Measurements from ENCODE around the gene ITPR3. TPM values are rescaled to one million over a fixed set of nuclear protein-coding genes. Genes with fewer than 3 reads are reported as not detected.

Gene ITPR3
- total RNA-seq, 1 experiment from 2014 or later = 103 TPM

- ATAC-seq = peak; percentile 76
- Histone ChIP-seq H3K4me3 (replicated peaks in 1 of 2; ENCODE audit: low read depth in 1 of 2, low read length in 2 of 2) (no peak overlapping the region), H3K4me2 (ENCODE audit: low read length) (peak overlapping the region; percentile 54), H2AFZ (ENCODE audit: low read depth, low read length, poor library complexity, severe bottlenecking) (peak overlapping the region; percentile 6), H3K9me3 (ENCODE audit: control insufficient read depth in 1 of 2, insufficient read depth in 1 of 2, low read depth in 1 of 2, low read length in 2 of 2) (no peaks in the 10 kb centered on the region), H3K79me2 (ENCODE audit: insufficient read depth, low read length) (no peaks in the 10 kb centered on the region), H3K4me1 (ENCODE audit: control insufficient read depth in 1 of 2, insufficient read depth in 2 of 2, low read length in 2 of 2) (peaks cover 21 to 31% of the 10 kb centered on the region in 2 experiments), H3K36me3 (ENCODE audit: control insufficient read depth in 1 of 2, insufficient read depth in 2 of 2, low read length in 2 of 2) (no peaks in the 10 kb centered on the region), H3K27me3 (ENCODE audit: insufficient read depth, low read length) (0 out of 2 replicates have a peak, but pooled peaks cover 1% of the 10 kb centered on the region), H3K9ac (ENCODE audit: low read length) (peak overlapping the region; percentile 49), H4K20me1 (ENCODE audit: insufficient read depth) (no peaks in the 10 kb centered on the region), H3K9me2 (ENCODE audit: insufficient read depth) (no peaks in the 10 kb centered on the region), H3K27ac (ENCODE audit: low read depth, low read length) (peak overlapping the region; percentile 9; the same call in 1 of the 2 replicates)
- BruUV-seq (replicated peaks) = no TSS peak
- POLR2A ChIA-PET = interaction anchor here (1.0 kb wide), 1 partner anchor 23 kb away, joined by 3 read pairs; no protein-coding TSS in a partner anchor
- TF ChIP-seq POLR2AphosphoS5 (IDR thresholded peaks at IDR 0.05; ENCODE audit: low read depth, low read length) (peak; percentile 43; the same call in 1 of the 2 replicates), EZH2 (IDR thresholded peaks at IDR 0.05) (no peak), SP1 (IDR thresholded peaks at IDR 0.05; ENCODE audit: low read depth) (0 out of 2 replicates have a peak, but pooled peaks have one; percentile 38)
- intact Hi-C loops (cut with micrococcal nuclease) = no loop called here
- peak; percentile 60 for DNase-seq (ENCODE audit: low read depth, low spot score)
- CTCF ChIA-PET = interaction anchor here (1.6 kb wide), 1 partner anchor 16 kb away, joined by 5 read pairs; no protein-coding TSS in a partner anchor
- RAD21 ChIA-PET (ENCODE audit: low non-redundant PET in 1 of 2, low total read pairs in 2 of 2, uncharacterized antibody in 2 of 2, unreplicated experiment in 2 of 2) = no interaction called here
Observed at GRCh38 chr6:33716379-33716778, 95.3 kb downstream of the ITPR3 start.

DNA sequence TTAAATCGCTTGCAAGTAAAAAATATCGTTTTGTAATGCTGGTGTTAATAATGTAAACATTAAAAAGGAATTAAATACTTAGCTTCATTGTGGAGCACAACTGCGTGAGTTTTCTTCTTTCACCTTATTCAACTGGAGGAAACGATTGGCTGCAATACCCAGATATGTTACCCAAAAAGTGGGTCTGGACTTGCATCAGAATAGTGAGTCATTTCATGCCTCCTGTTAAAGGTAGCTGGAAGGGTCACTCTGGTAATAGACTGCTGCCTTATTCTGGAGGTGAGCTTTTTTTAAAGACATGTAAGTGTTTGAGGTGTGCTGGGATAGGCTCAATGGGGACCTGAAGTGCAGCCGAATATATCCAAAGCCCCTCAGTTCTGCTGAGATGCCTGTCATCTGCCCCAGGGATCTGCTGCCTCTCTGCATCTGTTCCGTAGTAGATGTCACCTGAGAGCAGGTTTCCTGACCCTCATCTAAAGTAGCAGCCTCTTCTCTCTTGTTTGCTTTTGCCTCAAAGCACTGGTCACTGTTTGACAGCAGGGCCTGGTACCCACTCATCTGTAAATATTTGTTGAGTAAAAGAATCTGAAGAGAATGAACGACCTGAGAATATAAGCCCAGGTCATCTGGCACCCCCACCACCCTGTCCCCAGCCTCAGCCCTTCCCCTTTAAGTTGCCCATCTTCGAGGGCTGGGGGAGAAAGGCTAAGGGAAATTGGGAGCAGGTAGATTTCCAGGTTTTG, 95.9 kb downstream of the ITPR3 start:
- Histone ChIP-seq H3K4me2 (ENCODE audit: low read length) (peak overlapping the region; percentile 54), H3K9me3 (ENCODE audit: control insufficient read depth in 1 of 2, insufficient read depth in 1 of 2, low read depth in 1 of 2, low read length in 2 of 2) (no peaks in the 10 kb centered on the region), H3K4me3 (replicated peaks in 1 of 2; ENCODE audit: low read depth in 1 of 2, low read length in 2 of 2) (no peak overlapping the region), H2AFZ (ENCODE audit: low read depth, low read length, poor library complexity, severe bottlenecking) (peak overlapping the region; percentile 6), H3K9ac (ENCODE audit: low read length) (peak overlapping the region; percentile 49; the same call in 1 of the 2 replicates), H3K36me3 (ENCODE audit: control insufficient read depth in 1 of 2, insufficient read depth in 2 of 2, low read length in 2 of 2) (no peaks in the 10 kb centered on the region), H3K9me2 (ENCODE audit: insufficient read depth) (no peaks in the 10 kb centered on the region), H4K20me1 (ENCODE audit: insufficient read depth) (no peaks in the 10 kb centered on the region), H3K27me3 (ENCODE audit: insufficient read depth, low read length) (0 out of 2 replicates have a peak, but pooled peaks cover 7% of the 10 kb centered on the region), H3K27ac (ENCODE audit: low read depth, low read length) (no peak overlapping the region), H3K79me2 (ENCODE audit: insufficient read depth, low read length) (no peaks in the 10 kb centered on the region), H3K4me1 (ENCODE audit: control insufficient read depth in 1 of 2, insufficient read depth in 2 of 2, low read length in 2 of 2) (peaks cover 19 to 26% of the 10 kb centered on the region in 2 experiments)
- DNase-seq (ENCODE audit: low read depth, low spot score) (peak; percentile 12), ATAC-seq (no peak)
- no TSS peak for BruUV-seq (replicated peaks)
- POLR2A ChIA-PET = interaction anchor here (1.0 kb wide), 1 partner anchor 23 kb away, joined by 3 read pairs; no protein-coding TSS in a partner anchor
- CTCF ChIA-PET = interaction anchor here (1.6 kb wide), 1 partner anchor 17 kb away, joined by 5 read pairs; no protein-coding TSS in a partner anchor
- TF ChIP-seq TCF7L2 (IDR thresholded peaks at IDR 0.05; ENCODE audit: borderline replicate concordance, extremely low read depth, insufficient read depth, insufficient read length) = no peak
- TF ChIP-seq ZNF274 (IDR thresholded peaks at IDR 0.05; ENCODE audit: low read depth, low read length) = no peak
- TF ChIP-seq EGR1 (IDR thresholded peaks at IDR 0.05; ENCODE audit: low read depth) = no peak
- RAD21 ChIA-PET (ENCODE audit: low non-redundant PET in 1 of 2, low total read pairs in 2 of 2, uncharacterized antibody in 2 of 2, unreplicated experiment in 2 of 2) = no interaction called here
- intact Hi-C loops (cut with micrococcal nuclease) = no loop called here
